Osteocyte (in vitro differentiated cells): ENCODE measurements around the gene IGF1R. TPM values are rescaled to one million over a fixed set of nuclear protein-coding genes. Genes with fewer than 3 reads are reported as not detected.
A peak's percentile ranks its signal among the peaks of the same experiment; 100 is the strongest.

ENCODE experiments used
- DNase-seq: peaks from one replicate; pipeline ENCODE4 v3.0.0; 2021; ENCODE audit warnings: mixed read lengths; ENCODE audit not compliant: unreplicated experiment; ENCODE audit errors: extremely low spot score
- H3K27ac Mint-ChIP-seq: one replicate; pipeline ENCODE4 v1.8.0; 2021; ENCODE audit warnings: mild to moderate bottlenecking, mixed read lengths; ENCODE audit not compliant: unreplicated experiment
- H3K27me3 Mint-ChIP-seq: one replicate; pipeline ENCODE4 v1.8.0; 2021; ENCODE audit warnings: mixed read lengths; ENCODE audit not compliant: unreplicated experiment
- H3K36me3 Mint-ChIP-seq: one replicate; pipeline ENCODE4 v1.8.0; 2021; ENCODE audit warnings: mixed read lengths; ENCODE audit not compliant: unreplicated experiment
- H3K4me1 Mint-ChIP-seq: one replicate; pipeline ENCODE4 v1.8.0; 2021; ENCODE audit warnings: mixed read lengths; ENCODE audit not compliant: unreplicated experiment
- H3K4me3 Mint-ChIP-seq: one replicate; pipeline ENCODE4 v1.8.0; 2021; ENCODE audit warnings: mild to moderate bottlenecking, moderate library complexity, mixed read lengths; ENCODE audit not compliant: unreplicated experiment
- H3K9me3 Mint-ChIP-seq: one replicate; pipeline ENCODE4 v1.8.0; 2021; ENCODE audit warnings: mixed read lengths; ENCODE audit not compliant: unreplicated experiment
- CTCF ChIP-seq: fragments of 200-600 bp; sonication (generic); IDR thresholded peaks from 2 replicates; pipeline ENCODE4 v1.5.0; 2021; ENCODE audit warnings: antibody characterized with exemption, mild to moderate bottlenecking, moderate library complexity
- total RNA-seq: library from RNA; stranded (reverse); gene quantifications from 2 replicates; pipeline ENCODE4 v1.2.1, GENCODE V29; 2021

IGF1R gene
- total RNA-seq, 1 donor from 2014 or later: 174 TPM

GRCh38 chr15:98815207-98815606 is 166.9 kb downstream of the IGF1R start:
- H3K27me3 Mint-ChIP-seq: no peaks in the 10 kb centered on the region
- no peak for TF ChIP-seq CTCF
- H3K4me1 Mint-ChIP-seq: peaks cover 25% of the 10 kb centered on the region
- no peak overlapping the region for H3K27ac Mint-ChIP-seq
- DNase-seq: no peak
- peaks cover 1% of the 10 kb centered on the region for H3K36me3 Mint-ChIP-seq
- H3K9me3 Mint-ChIP-seq: no peaks in the 10 kb centered on the region
- H3K4me3 Mint-ChIP-seq: no peak overlapping the region

GRCh38 chr15:98817745-98818144 is 169.4 kb downstream of the IGF1R start:
- TF ChIP-seq CTCF: no peak
- H3K27me3 Mint-ChIP-seq: no peaks in the 10 kb centered on the region
- no peaks in the 10 kb centered on the region for H3K36me3 Mint-ChIP-seq
- H3K4me1 Mint-ChIP-seq: peaks cover 26% of the 10 kb centered on the region
- no peaks in the 10 kb centered on the region for H3K9me3 Mint-ChIP-seq
- no peak for DNase-seq
- no peak overlapping the region for H3K27ac Mint-ChIP-seq
- no peak overlapping the region for H3K4me3 Mint-ChIP-seq

- Mint-ChIP-seq H3K4me3 (peak overlapping the region; percentile 2), H3K27me3 (no peaks in the 10 kb centered on the region), H3K4me1 (peaks cover 32% of the 10 kb centered on the region), H3K36me3 (peaks cover 10% of the 10 kb centered on the region), H3K27ac (peak overlapping the region; percentile 79), H3K9me3 (no peaks in the 10 kb centered on the region)
- TF ChIP-seq CTCF: no peak
- DNase-seq: no peak
These were observed 174.7 kb downstream of the IGF1R start for GRCh38 chr15:98823012-98823458.

- Mint-ChIP-seq H3K27ac (peak overlapping the region; percentile 79), H3K9me3 (no peaks in the 10 kb centered on the region)
These were observed 175.3 kb downstream of the IGF1R start for GRCh38 chr15:98823616-98824015.

GRCh38 chr15:98824595-98824994 is 176.3 kb downstream of the IGF1R start:
- H3K9me3 Mint-ChIP-seq: no peaks in the 10 kb centered on the region
- H3K4me3 Mint-ChIP-seq: no peak overlapping the region
- TF ChIP-seq CTCF: no peak
- peak overlapping the region; percentile 0 for H3K27ac Mint-ChIP-seq
- H3K36me3 Mint-ChIP-seq: peaks cover 13% of the 10 kb centered on the region
- peaks cover 26% of the 10 kb centered on the region for H3K4me1 Mint-ChIP-seq
- no peaks in the 10 kb centered on the region for H3K27me3 Mint-ChIP-seq
- no peak for DNase-seq

More at GRCh38 chr15:98823616-98824015, 175.3 kb downstream of the IGF1R start:
- TF ChIP-seq CTCF: no peak
- H3K36me3 Mint-ChIP-seq: peaks cover 13% of the 10 kb centered on the region
- DNase-seq: no peak
- H3K27me3 Mint-ChIP-seq: no peaks in the 10 kb centered on the region
- peaks cover 29% of the 10 kb centered on the region for H3K4me1 Mint-ChIP-seq
- H3K4me3 Mint-ChIP-seq: no peak overlapping the region
